Measurements from ENCODE around the gene GPR183.

GRCh38 chr13:99288089-99288488 is 19.1 kb downstream of the GPR183 start:
- TF ChIP-seq, protein P1, sequence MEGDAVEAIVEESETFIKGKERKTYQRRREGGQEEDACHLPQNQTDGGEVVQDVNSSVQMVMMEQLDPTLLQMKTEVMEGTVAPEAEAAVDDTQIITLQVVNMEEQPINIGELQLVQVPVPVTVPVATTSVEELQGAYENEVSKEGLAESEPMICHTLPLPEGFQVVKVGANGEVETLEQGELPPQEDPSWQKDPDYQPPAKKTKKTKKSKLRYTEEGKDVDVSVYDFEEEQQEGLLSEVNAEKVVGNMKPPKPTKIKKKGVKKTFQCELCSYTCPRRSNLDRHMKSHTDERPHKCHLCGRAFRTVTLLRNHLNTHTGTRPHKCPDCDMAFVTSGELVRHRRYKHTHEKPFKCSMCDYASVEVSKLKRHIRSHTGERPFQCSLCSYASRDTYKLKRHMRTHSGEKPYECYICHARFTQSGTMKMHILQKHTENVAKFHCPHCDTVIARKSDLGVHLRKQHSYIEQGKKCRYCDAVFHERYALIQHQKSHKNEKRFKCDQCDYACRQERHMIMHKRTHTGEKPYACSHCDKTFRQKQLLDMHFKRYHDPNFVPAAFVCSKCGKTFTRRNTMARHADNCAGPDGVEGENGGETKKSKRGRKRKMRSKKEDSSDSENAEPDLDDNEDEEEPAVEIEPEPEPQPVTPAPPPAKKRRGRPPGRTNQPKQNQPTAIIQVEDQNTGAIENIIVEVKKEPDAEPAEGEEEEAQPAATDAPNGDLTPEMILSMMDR (conservative IDR thresholded peaks at IDR 0.05 in 1 of 2, IDR thresholded peaks at IDR 0.05 in 1 of 2; ENCODE audit: low read depth in 1 of 2, low read length in 2 of 2): no peak
- TF ChIP-seq EZH2 (IDR thresholded peaks at IDR 0.05; ENCODE audit: low read length, missing control alignments): no peak
